Endothelial cell (in vitro differentiated cells): ENCODE measurements around the gene PARD3. TPM values are rescaled to one million over a fixed set of nuclear protein-coding genes. Genes with fewer than 3 reads are reported as not detected.

Experiments
- DNase-seq: peaks from one replicate; pipeline ENCODE4 v3.0.0; 2021; ENCODE audit warnings: low spot score
- H3K27ac Mint-ChIP-seq: one replicate; pipeline ENCODE4 v1.8.0; 2021; ENCODE audit warnings: mixed read lengths, inconsistent platforms; ENCODE audit not compliant: unreplicated experiment
- H3K27me3 Mint-ChIP-seq: one replicate; pipeline ENCODE4 v1.8.0; 2021; ENCODE audit warnings: mild to moderate bottlenecking, moderate library complexity, mixed read lengths, inconsistent platforms; ENCODE audit not compliant: unreplicated experiment
- H3K36me3 Mint-ChIP-seq: one replicate; pipeline ENCODE4 v1.8.0; 2021; ENCODE audit warnings: mild to moderate bottlenecking, low read depth, mixed read lengths, inconsistent platforms; ENCODE audit not compliant: unreplicated experiment
- H3K4me1 Mint-ChIP-seq: one replicate; pipeline ENCODE4 v1.8.0; 2021; ENCODE audit warnings: mild to moderate bottlenecking, mixed read lengths, inconsistent platforms; ENCODE audit not compliant: unreplicated experiment
- H3K4me3 Mint-ChIP-seq: one replicate; pipeline ENCODE4 v1.8.0; 2021; ENCODE audit warnings: mild to moderate bottlenecking, mixed read lengths, inconsistent platforms; ENCODE audit not compliant: unreplicated experiment
- H3K9me3 Mint-ChIP-seq: one replicate; pipeline ENCODE4 v1.8.0; 2021; ENCODE audit warnings: mixed read lengths, inconsistent platforms; ENCODE audit not compliant: unreplicated experiment
- total RNA-seq: library from RNA; stranded (reverse); fragmentation: NEBNext Ultra II Directional; extraction: Animal tissue kit (Norgen Biotek cat#: 25700); gene quantifications from one replicate; pipeline ENCODE4 v1.2.1, GENCODE V29; 2021; ENCODE audit not compliant: unreplicated experiment
- TF ChIP-seq, protein P1 (sequence below): fragments of 200-600 bp; sonication (generic); IDR thresholded peaks from one replicate; pipeline ENCODE4 v1.5.0; 2021; ENCODE audit warnings: antibody characterized with exemption; ENCODE audit not compliant: unreplicated experiment

Gene PARD3
- total RNA-seq, 1 donor from 2014 or later = 35.2 TPM

DNA sequence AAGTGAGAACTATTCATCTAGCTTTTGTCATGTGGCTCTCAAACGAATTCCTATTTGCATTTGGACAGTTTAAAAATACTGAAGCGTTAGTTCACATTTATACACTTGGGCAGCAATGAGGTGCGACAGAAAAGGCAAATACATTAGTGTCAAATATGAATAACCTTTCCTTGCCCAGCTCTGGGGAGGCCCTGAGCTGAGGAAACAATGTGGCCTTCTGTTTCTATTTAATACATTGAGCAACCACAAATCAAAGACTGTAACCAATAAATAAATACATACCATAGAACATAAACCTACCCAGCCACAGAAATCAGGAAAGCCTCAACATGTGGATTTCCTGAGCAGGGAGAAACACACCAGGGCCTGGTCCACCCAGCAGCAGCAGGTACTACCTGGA lies 585.2 kb downstream of the PARD3 start:
- no peaks in the 10 kb centered on the region for H3K27me3 Mint-ChIP-seq
- H3K4me3 Mint-ChIP-seq = no peak overlapping the region
- TF ChIP-seq, protein P1, sequence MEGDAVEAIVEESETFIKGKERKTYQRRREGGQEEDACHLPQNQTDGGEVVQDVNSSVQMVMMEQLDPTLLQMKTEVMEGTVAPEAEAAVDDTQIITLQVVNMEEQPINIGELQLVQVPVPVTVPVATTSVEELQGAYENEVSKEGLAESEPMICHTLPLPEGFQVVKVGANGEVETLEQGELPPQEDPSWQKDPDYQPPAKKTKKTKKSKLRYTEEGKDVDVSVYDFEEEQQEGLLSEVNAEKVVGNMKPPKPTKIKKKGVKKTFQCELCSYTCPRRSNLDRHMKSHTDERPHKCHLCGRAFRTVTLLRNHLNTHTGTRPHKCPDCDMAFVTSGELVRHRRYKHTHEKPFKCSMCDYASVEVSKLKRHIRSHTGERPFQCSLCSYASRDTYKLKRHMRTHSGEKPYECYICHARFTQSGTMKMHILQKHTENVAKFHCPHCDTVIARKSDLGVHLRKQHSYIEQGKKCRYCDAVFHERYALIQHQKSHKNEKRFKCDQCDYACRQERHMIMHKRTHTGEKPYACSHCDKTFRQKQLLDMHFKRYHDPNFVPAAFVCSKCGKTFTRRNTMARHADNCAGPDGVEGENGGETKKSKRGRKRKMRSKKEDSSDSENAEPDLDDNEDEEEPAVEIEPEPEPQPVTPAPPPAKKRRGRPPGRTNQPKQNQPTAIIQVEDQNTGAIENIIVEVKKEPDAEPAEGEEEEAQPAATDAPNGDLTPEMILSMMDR = no peak
- no peak overlapping the region for H3K27ac Mint-ChIP-seq
- H3K9me3 Mint-ChIP-seq = no peaks in the 10 kb centered on the region
- no peak for DNase-seq
- peaks cover 12% of the 10 kb centered on the region for H3K4me1 Mint-ChIP-seq
- peaks cover 4% of the 10 kb centered on the region for H3K36me3 Mint-ChIP-seq

DNA sequence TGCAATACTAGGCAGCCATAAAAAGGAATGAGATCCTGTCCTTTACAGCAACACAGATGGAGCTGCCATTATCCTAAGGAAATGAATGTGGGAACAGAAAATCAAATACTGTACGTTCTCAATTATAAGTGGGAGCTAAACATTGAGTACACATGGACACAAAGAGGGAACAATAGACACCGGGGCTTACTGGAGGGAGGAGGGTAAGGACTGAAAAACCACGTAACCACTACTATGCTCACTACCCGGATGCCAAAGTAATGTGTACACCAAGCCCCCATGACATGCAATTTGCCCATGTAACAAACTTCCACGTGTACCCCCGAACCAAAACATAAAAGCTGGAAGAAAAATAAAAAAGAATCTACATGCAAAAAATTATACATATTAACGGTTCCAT lies 587.0 kb downstream of the PARD3 start:
- Mint-ChIP-seq H3K36me3 (peaks cover 4% of the 10 kb centered on the region), H3K27me3 (no peaks in the 10 kb centered on the region), H3K9me3 (no peaks in the 10 kb centered on the region), H3K27ac (no peak overlapping the region), H3K4me1 (peaks cover 14% of the 10 kb centered on the region), H3K4me3 (no peak overlapping the region)
- no peak for DNase-seq
- TF ChIP-seq, protein P1 = no peak

DNA sequence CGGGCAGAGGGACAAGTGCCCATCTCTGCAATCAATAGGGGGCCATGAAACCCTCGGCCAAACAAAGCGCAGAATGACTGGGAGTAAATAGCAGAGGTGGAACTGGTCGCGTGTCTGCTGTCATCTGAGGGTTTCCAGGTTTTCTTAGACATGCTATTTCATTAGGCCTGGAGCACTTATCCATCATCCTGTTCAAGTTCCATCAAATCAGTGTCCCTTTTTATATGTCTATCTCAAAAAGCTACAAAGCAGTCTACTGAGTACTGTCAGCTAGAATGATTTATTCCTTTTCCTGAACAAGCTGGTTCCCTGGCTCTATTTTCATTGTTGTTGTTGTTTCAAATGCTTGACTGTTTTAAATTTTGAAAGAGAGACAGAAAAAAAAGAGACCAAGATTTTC lies 590.5 kb downstream of the PARD3 start:
- no peak for DNase-seq
- Mint-ChIP-seq H3K36me3 (peaks cover 4% of the 10 kb centered on the region), H3K27ac (no peak overlapping the region), H3K27me3 (peaks cover 2% of the 10 kb centered on the region), H3K9me3 (no peaks in the 10 kb centered on the region), H3K4me1 (peaks cover 20% of the 10 kb centered on the region), H3K4me3 (no peak overlapping the region)
- TF ChIP-seq, protein P1 = no peak

DNA sequence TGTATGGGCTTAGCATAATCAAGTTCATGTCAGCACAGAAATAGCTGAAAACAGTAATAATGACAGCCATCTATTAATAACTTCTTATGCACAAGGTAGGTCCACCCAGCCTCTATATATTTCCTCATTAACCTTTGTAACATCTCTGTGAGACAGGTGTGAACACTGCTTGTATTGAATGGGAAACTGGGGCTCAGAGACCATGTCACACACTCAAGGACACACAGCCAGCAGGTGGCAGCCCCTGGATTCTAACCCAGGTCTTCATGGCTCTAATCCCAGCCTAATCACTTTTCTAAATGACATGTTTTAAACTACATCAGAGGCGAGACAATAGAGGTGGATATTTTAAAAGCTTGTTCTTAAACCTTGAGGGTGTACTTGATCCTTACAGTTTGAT lies 591.4 kb downstream of the PARD3 start:
- Mint-ChIP-seq H3K27ac (no peak overlapping the region), H3K4me3 (no peak overlapping the region), H3K36me3 (peaks cover 4% of the 10 kb centered on the region), H3K4me1 (peaks cover 20% of the 10 kb centered on the region), H3K9me3 (no peaks in the 10 kb centered on the region), H3K27me3 (peaks cover 2% of the 10 kb centered on the region)
- DNase-seq = no peak
- TF ChIP-seq, protein P1 = no peak

DNA sequence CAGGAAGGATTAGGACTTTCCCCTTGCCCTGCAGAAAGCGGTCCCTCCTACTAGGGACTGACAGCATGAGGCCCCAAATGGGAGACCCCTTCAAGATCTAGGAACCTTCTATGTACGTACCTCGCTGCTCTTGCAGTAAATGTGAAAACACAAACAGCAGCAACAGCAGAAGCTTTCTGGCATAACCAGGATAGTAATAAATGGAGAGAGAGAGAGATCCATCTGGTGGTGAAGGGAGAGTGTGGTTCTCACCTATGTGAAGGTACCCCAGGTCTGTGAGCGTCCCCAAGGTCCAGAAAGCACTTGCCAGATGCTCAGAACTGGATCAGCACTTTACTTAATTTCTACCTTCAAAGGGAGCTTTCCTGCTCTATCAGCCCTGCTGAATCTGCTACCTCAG lies 592.7 kb downstream of the PARD3 start:
- TF ChIP-seq, protein P1 = no peak
- no peaks in the 10 kb centered on the region for H3K9me3 Mint-ChIP-seq

More for the DNA sequence above, 592.7 kb downstream of the PARD3 start:
- no peak for DNase-seq
- H3K36me3 Mint-ChIP-seq = peaks cover 4% of the 10 kb centered on the region
- H3K27ac Mint-ChIP-seq = no peak overlapping the region
- peaks cover 3% of the 10 kb centered on the region for H3K27me3 Mint-ChIP-seq
- no peak overlapping the region for H3K4me3 Mint-ChIP-seq
- peaks cover 20% of the 10 kb centered on the region for H3K4me1 Mint-ChIP-seq
